ENCODE measurements around the gene CMC1. TPM values are rescaled to one million over a fixed set of nuclear protein-coding genes. Genes with fewer than 3 reads are reported as not detected.

Gene CMC1
- total RNA-seq, 1 donor from 2014 or later, result 11.8 TPM

GRCh38 chr3:28218071-28218916 lies 23.1 kb upstream of the CMC1 start:
- H3K27ac Mint-ChIP-seq (ENCODE audit: unreplicated experiment), result no peak overlapping the region
- TF ChIP-seq CTCF (IDR thresholded peaks at IDR 0.05), result no peak
- no peaks in the 10 kb centered on the region for H3K4me1 Mint-ChIP-seq (ENCODE audit: unreplicated experiment)
- H3K36me3 Mint-ChIP-seq (ENCODE audit: unreplicated experiment), result no peaks in the 10 kb centered on the region
- H3K9me3 Mint-ChIP-seq (ENCODE audit: unreplicated experiment), result peaks cover 10% of the 10 kb centered on the region
- no peak for DNase-seq (ENCODE audit: extremely low spot score, unreplicated experiment)
- H3K4me3 Mint-ChIP-seq (ENCODE audit: unreplicated experiment), result no peak overlapping the region
- peaks cover 20% of the 10 kb centered on the region for H3K27me3 Mint-ChIP-seq (ENCODE audit: unreplicated experiment)

GRCh38 chr3:28218917-28219198 lies 22.6 kb upstream of the CMC1 start:
- no peak for DNase-seq (ENCODE audit: extremely low spot score, unreplicated experiment)
- Mint-ChIP-seq H3K27ac (ENCODE audit: unreplicated experiment) (no peak overlapping the region), H3K9me3 (ENCODE audit: unreplicated experiment) (peaks cover 5% of the 10 kb centered on the region), H3K4me3 (ENCODE audit: unreplicated experiment) (no peak overlapping the region), H3K27me3 (ENCODE audit: unreplicated experiment) (peaks cover 21% of the 10 kb centered on the region), H3K36me3 (ENCODE audit: unreplicated experiment) (no peaks in the 10 kb centered on the region), H3K4me1 (ENCODE audit: unreplicated experiment) (no peaks in the 10 kb centered on the region)
- no peak for TF ChIP-seq CTCF (IDR thresholded peaks at IDR 0.05)

GRCh38 chr3:28224430-28224829 lies 17.0 kb upstream of the CMC1 start:
- Mint-ChIP-seq H3K27me3 (ENCODE audit: unreplicated experiment) (peaks cover 37% of the 10 kb centered on the region), H3K4me3 (ENCODE audit: unreplicated experiment) (no peak overlapping the region), H3K4me1 (ENCODE audit: unreplicated experiment) (no peaks in the 10 kb centered on the region), H3K9me3 (ENCODE audit: unreplicated experiment) (no peaks in the 10 kb centered on the region), H3K36me3 (ENCODE audit: unreplicated experiment) (no peaks in the 10 kb centered on the region), H3K27ac (ENCODE audit: unreplicated experiment) (no peak overlapping the region)
- DNase-seq (ENCODE audit: extremely low spot score, unreplicated experiment), result no peak
- TF ChIP-seq CTCF (IDR thresholded peaks at IDR 0.05), result no peak

- TF ChIP-seq CTCF (IDR thresholded peaks at IDR 0.05), result no peak
- H3K4me1 Mint-ChIP-seq (ENCODE audit: unreplicated experiment), result no peaks in the 10 kb centered on the region
- H3K36me3 Mint-ChIP-seq (ENCODE audit: unreplicated experiment), result no peaks in the 10 kb centered on the region
- DNase-seq (ENCODE audit: extremely low spot score, unreplicated experiment), result no peak
- H3K4me3 Mint-ChIP-seq (ENCODE audit: unreplicated experiment), result no peak overlapping the region
- no peaks in the 10 kb centered on the region for H3K9me3 Mint-ChIP-seq (ENCODE audit: unreplicated experiment)
- peaks cover 36% of the 10 kb centered on the region for H3K27me3 Mint-ChIP-seq (ENCODE audit: unreplicated experiment)
- no peak overlapping the region for H3K27ac Mint-ChIP-seq (ENCODE audit: unreplicated experiment)
These were observed 15.4 kb upstream of the CMC1 start for GRCh38 chr3:28226020-28226419.

GRCh38 chr3:28228623-28229022 lies 12.8 kb upstream of the CMC1 start:
- Mint-ChIP-seq H3K36me3 (ENCODE audit: unreplicated experiment) (no peaks in the 10 kb centered on the region), H3K27me3 (ENCODE audit: unreplicated experiment) (peaks cover 38% of the 10 kb centered on the region)
- TF ChIP-seq CTCF (IDR thresholded peaks at IDR 0.05), result no peak

More at GRCh38 chr3:28228623-28229022, 12.8 kb upstream of the CMC1 start:
- no peak for DNase-seq (ENCODE audit: extremely low spot score, unreplicated experiment)
- Mint-ChIP-seq H3K4me1 (ENCODE audit: unreplicated experiment) (no peaks in the 10 kb centered on the region), H3K27ac (ENCODE audit: unreplicated experiment) (no peak overlapping the region), H3K9me3 (ENCODE audit: unreplicated experiment) (no peaks in the 10 kb centered on the region), H3K4me3 (ENCODE audit: unreplicated experiment) (no peak overlapping the region)
